HepG2 (cell line): Measurements from ENCODE around the gene DDX59. TPM values are rescaled to one million over a fixed set of nuclear protein-coding genes. Genes with fewer than 3 reads are reported as not detected.
A peak's percentile ranks its signal among the peaks of the same experiment; 100 is the strongest.

Experiments
- ATAC-seq: fragments of 200-7000 bp; cut with Tn5 transposase; 3 replicates; pipeline ENCODE4 v1.9.1; 2020; ENCODE audit warnings: mild to moderate bottlenecking, moderate library complexity
- BruUV-seq: library from RNA; stranded (reverse); fragments of 400-500 nt; replicated peaks from 2 replicates; lab custom pipeline; 2021; lab: Mats Ljungman, UMichigan
- CTCF ChIA-PET: fragments of 300-600 bp; formaldehyde crosslinking; extraction: SDS; loops from one replicate; lab custom pipeline; 2021; ENCODE audit warnings: low total read pairs, inconsistent platforms, low intra/inter-chr PET ratio; lab: Yijun Ruan, JAX
- POLR2A ChIA-PET: fragments of 350-600 bp; sonication (Branson Sonifier 250); formaldehyde crosslinking; loops from one replicate; lab custom pipeline; 2020; ENCODE audit warnings: antibody characterized with exemption, inconsistent platforms; lab: Yijun Ruan, JAX
- DNase-seq: peaks from one replicate; pipeline ENCODE4 v3.0.0-alpha.2; 2015; ENCODE audit warnings: low spot score
- FAIRE-seq: peaks from 3 replicates; lab custom pipeline; 2011; peaks lifted over from hg19 to GRCh38; lab: Jason Lieb, UNC
- H2AFZ ChIP-seq: one replicate; pipeline ENCODE4 v1.6.1; 2011; ENCODE audit warnings: low read length, inconsistent platforms
- H3K27ac ChIP-seq: fragments of 300-600 bp; 3 replicates; pipeline ENCODE4 v1.8.0; 2011; ENCODE audit warnings: mixed run types, mild to moderate bottlenecking, mixed read lengths, low read length, inconsistent platforms; ENCODE audit not compliant: insufficient read depth; ENCODE audit errors: extremely low read length
- H3K27me3 ChIP-seq, 2 experiments: fragments of 200-600 bp in 1 of 2; 2 replicates in 1 of 2; 3 replicates in 1 of 2; pipeline versions ENCODE4 v1.6.0 to v1.8.0; 2011; ENCODE audit warnings: low read length in 2 of 2, mild to moderate bottlenecking in 2 of 2, moderate library complexity in 2 of 2, inconsistent platforms in 1 of 2; ENCODE audit not compliant: insufficient read depth in 2 of 2, control insufficient read depth in 1 of 2
- H3K36me3 ChIP-seq, 2 experiments: fragments of 200-600 bp in 1 of 2; replicated peaks in 1 of 2; 2 replicates in 1 of 2; 3 replicates in 1 of 2; pipeline versions ENCODE4 v1.5.1 to v1.8.0; 2011; ENCODE audit warnings: low read length in 2 of 2, inconsistent platforms in 1 of 2; ENCODE audit not compliant: insufficient read depth in 2 of 2, control insufficient read depth in 1 of 2
- H3K4me1 ChIP-seq: 2 replicates; pipeline ENCODE4 v1.5.1; 2012; ENCODE audit warnings: low read length, inconsistent platforms; ENCODE audit not compliant: insufficient read depth
- H3K4me2 ChIP-seq: 2 replicates; pipeline ENCODE4 v1.6.0; 2011; ENCODE audit warnings: low read depth, low read length, inconsistent platforms
- H3K4me3 ChIP-seq, 3 experiments: fragments of 200-600 bp in 1 of 3; sonication (generic), shearing (Covaris generic) in 1 of 3; replicated peaks in 1 of 3; 2 replicates each; pipeline ENCODE4 v1.5.1; 2011 to 2016; ENCODE audit warnings: low read length in 3 of 3, inconsistent platforms in 2 of 3, low read depth in 2 of 3, mild to moderate bottlenecking in 2 of 3, control low read depth in 1 of 3, mixed read lengths in 1 of 3; ENCODE audit not compliant: insufficient read depth in 1 of 3
- H3K79me2 ChIP-seq: one replicate; pipeline ENCODE4 v1.6.1; 2011; ENCODE audit warnings: low read length, inconsistent platforms; ENCODE audit not compliant: insufficient read depth
- H3K9ac ChIP-seq: 2 replicates; pipeline ENCODE4 v1.6.0; 2011; ENCODE audit warnings: mild to moderate bottlenecking, low read depth, low read length, inconsistent platforms; ENCODE audit not compliant: insufficient read depth
- H3K9me3 ChIP-seq: 2 replicates; pipeline ENCODE4 v1.5.1; 2012; ENCODE audit warnings: mild to moderate bottlenecking, low read length
- H4K20me1 ChIP-seq: 2 replicates; pipeline ENCODE4 v1.6.0; 2011; ENCODE audit warnings: inconsistent platforms, mild to moderate bottlenecking, low read length, moderate library complexity; ENCODE audit not compliant: insufficient read depth
- CEBPB ChIP-seq: IDR thresholded peaks from 2 replicates; pipeline ENCODE4 v1.6.1; 2011; ENCODE audit warnings: low read depth, low read length, improper control_type of control experiment, borderline replicate concordance
- HMGA1 ChIP-seq: sonication (generic); formaldehyde crosslinking; conservative IDR thresholded peaks from 2 replicates; pipeline ENCODE4 v1.4.0; 2020; ENCODE audit warnings: missing genetic modification reagents
- HNRNPH1 ChIP-seq: fragments of 200-400 bp; formaldehyde crosslinking; optimal IDR thresholded peaks from 2 replicates; pipeline ENCODE3; 2017; ENCODE audit warnings: mild to moderate bottlenecking, low read depth, low read length
- KDM1A ChIP-seq: IDR thresholded peaks from 2 replicates; pipeline ENCODE4 v1.6.1; 2016; ENCODE audit warnings: missing compliant biosample characterization
- MIXL1 ChIP-seq: IDR thresholded peaks from 2 replicates; pipeline ENCODE4 v1.6.1; 2016
- ZNF326 ChIP-seq: sonication (generic); formaldehyde crosslinking; IDR thresholded peaks from 2 replicates; pipeline ENCODE4 v1.4.0; 2020; ENCODE audit warnings: missing genetic modification reagents, borderline replicate concordance
- ZNF770 ChIP-seq: sonication (generic); formaldehyde crosslinking; IDR thresholded peaks from 2 replicates; pipeline ENCODE4 v1.5.0; 2020; ENCODE audit warnings: mild to moderate bottlenecking, missing genetic modification reagents
- ZNF772 ChIP-seq: sonication (generic); formaldehyde crosslinking; IDR thresholded peaks from 2 replicates; pipeline ENCODE4 v1.5.0; 2020; ENCODE audit warnings: mild to moderate bottlenecking, missing genetic modification reagents
- WGBS: methylation state at CpG from one replicate; pipeline ENCODE4 v1.1.6; 2017; ENCODE audit warnings: low lambda C conversion rate; 5-methylcytosine and 5-hydroxymethylcytosine counted together
- in situ Hi-C: cut with HindIII; loops from 2 replicates; pipeline ENCODE4 v1.10.0; 2017; ENCODE audit warnings: low pct_unique_long_range_greater_than_20kb; ENCODE audit not compliant: extremely low pct_ligation_motif_present
- intact Hi-C: fragments of 100-400 bp; cut with micrococcal nuclease; formaldehyde crosslinking; loops from one replicate; pipeline ENCODE4 v1.10.0; 2022; ENCODE audit not compliant: unreplicated experiment
- polyA plus RNA-seq, 8 experiments: library from polyadenylated mRNA; depleted of rRNA in 3 of 8; stranded (reverse) in 7 of 8; unstranded in 1 of 8; fragments of >200 nt; fragmentation: Illumina TruSeq in 4 of 8; extraction: Trizol in 4 of 8; gene quantifications; 2 replicates each; pipeline versions ENCODE4 v1.2.1 to v1.2.3, GENCODE V29; 2011 to 2016; ENCODE audit warnings: low read depth in 4 of 8, missing spikeins in 1 of 8, mixed read lengths in 1 of 8; ENCODE audit not compliant: insufficient read depth in 1 of 8
- total RNA-seq, 5 experiments: library from RNA; depleted of rRNA; stranded (reverse); fragments of >200 nt; fragmentation: Illumina TruSeq; extraction: Trizol; gene quantifications; 2 replicates each; pipeline ENCODE4 v1.2.3, GENCODE V29; 2016; ENCODE audit warnings: low read depth in 1 of 5
- TF ChIP-seq, protein P1 (sequence below): sonication (generic); formaldehyde crosslinking; IDR thresholded peaks from 2 replicates; pipeline ENCODE4 v1.5.0; 2020; ENCODE audit warnings: mild to moderate bottlenecking, missing genetic modification reagents, moderate library complexity

Gene DDX59
- total and polyA plus RNA-seq, 2 of the 13 experiments (the other 11 are each of a cell fraction or from before 2014, with no cell fraction given): 12.1 to 14.8 TPM

DNA sequence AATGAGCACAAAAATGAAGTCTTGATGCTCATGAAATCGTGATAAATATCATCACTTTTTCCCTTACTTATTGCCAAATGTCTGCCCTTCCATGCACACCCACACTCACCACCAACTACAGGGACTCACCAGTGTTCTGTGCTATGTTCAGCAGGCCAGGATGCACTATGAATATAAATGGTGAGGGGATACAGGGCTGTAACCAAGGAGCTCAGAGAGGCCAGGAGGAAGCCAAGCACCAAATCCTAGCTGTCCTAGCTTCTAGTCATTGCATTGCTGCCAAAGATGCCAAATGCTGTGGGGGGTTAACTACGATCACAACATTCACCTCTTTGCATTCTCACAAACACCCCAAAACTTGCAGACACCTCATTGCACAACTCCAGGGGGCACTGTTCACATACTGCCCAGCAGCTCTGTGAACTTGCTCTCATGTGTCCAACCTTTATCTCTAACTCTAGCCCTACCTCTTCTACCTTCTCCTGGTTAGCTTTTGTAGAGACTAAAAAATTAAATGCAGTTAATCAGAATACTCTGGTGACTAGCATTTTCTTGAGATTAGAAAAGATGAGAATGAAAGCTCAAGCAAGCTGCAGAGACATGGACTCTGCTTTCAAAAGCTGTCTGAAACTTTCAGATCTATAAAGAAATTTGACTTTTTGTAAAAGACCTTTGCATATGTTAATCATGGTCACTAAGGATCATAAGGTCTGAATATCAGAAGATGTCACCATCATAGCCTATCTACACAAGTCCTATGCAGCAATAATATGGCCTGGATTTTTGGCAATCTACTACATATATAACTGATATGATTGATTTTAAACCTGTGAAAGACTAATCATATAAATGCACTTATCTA lies 35.2 kb downstream of the DDX59 start:
- intact Hi-C loops: no loop called here
- 18% methylated on average over 1 of the region's 2 CpGs for WGBS
- H3K36me3 ChIP-seq: no peaks in the 10 kb centered on the region
- POLR2A ChIA-PET: no interaction called here
- H3K4me1 ChIP-seq: no peaks in the 10 kb centered on the region
- H3K9ac ChIP-seq: no peak overlapping the region
- TF ChIP-seq ZNF326 (no peak), CEBPB (0 out of 2 replicates have a peak, but pooled peaks have one; percentile 7), MIXL1 (no peak), HNRNPH1 (no peak), ZNF772 (CRISPR knock-in tag) (no peak), KDM1A (no peak), HMGA1 (no peak), ZNF770 (CRISPR knock-in tag) (no peak)
- TF ChIP-seq, protein P1, sequence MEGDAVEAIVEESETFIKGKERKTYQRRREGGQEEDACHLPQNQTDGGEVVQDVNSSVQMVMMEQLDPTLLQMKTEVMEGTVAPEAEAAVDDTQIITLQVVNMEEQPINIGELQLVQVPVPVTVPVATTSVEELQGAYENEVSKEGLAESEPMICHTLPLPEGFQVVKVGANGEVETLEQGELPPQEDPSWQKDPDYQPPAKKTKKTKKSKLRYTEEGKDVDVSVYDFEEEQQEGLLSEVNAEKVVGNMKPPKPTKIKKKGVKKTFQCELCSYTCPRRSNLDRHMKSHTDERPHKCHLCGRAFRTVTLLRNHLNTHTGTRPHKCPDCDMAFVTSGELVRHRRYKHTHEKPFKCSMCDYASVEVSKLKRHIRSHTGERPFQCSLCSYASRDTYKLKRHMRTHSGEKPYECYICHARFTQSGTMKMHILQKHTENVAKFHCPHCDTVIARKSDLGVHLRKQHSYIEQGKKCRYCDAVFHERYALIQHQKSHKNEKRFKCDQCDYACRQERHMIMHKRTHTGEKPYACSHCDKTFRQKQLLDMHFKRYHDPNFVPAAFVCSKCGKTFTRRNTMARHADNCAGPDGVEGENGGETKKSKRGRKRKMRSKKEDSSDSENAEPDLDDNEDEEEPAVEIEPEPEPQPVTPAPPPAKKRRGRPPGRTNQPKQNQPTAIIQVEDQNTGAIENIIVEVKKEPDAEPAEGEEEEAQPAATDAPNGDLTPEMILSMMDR (CRISPR knock-in tag): 0 out of 2 replicates have a peak, but pooled peaks have one; percentile 19
- TF ChIP-seq, all 625 proteins: peak for 2
- no peak overlapping the region for H3K4me2 ChIP-seq
- no peaks in the 10 kb centered on the region for H3K27me3 ChIP-seq
- CTCF ChIA-PET: no interaction called here
- DNase-seq: no peak
- in situ Hi-C loops: no loop called here
- H3K79me2 ChIP-seq: no peaks in the 10 kb centered on the region
- no TSS peak for BruUV-seq
- no peak overlapping the region for H3K27ac ChIP-seq
- H3K9me3 ChIP-seq: no peaks in the 10 kb centered on the region
- FAIRE-seq: no peak
- ATAC-seq: no peak
- no peak overlapping the region for H3K4me3 ChIP-seq
- H4K20me1 ChIP-seq: no peaks in the 10 kb centered on the region
- no peak overlapping the region for H2AFZ ChIP-seq
